Muscle layer of duodenum (tissue), 2 donors: ENCODE measurements around the gene TFAP2C.
"Not testable (repeated sequence)": the region's sequence is repeated elsewhere in the genome, so short reads cannot be mapped to it uniquely, and the experiment has no call there.

Experiments
- H3K27ac ChIP-seq: one replicate; pipeline ENCODE4 v1.7.0; 2013; ENCODE audit warnings: mild to moderate bottlenecking, low read length
- H3K27me3 ChIP-seq: one replicate; pipeline ENCODE4 v1.7.0; 2013; ENCODE audit warnings: low read depth, mild to moderate bottlenecking, control low read depth, low read length
- H3K36me3 ChIP-seq, 2 donors: one replicate each; pipeline ENCODE4 v1.7.0; 2013; ENCODE audit warnings: low read length in 2 of 2, control low read depth in 1 of 2, mild to moderate bottlenecking in 1 of 2; ENCODE audit not compliant: insufficient read depth in 2 of 2, control insufficient read depth in 1 of 2
- H3K4me1 ChIP-seq, 2 donors: one replicate each; pipeline ENCODE4 v1.7.0; 2013; ENCODE audit warnings: low read length in 2 of 2, mild to moderate bottlenecking in 2 of 2, control low read depth in 1 of 2, moderate library complexity in 1 of 2; ENCODE audit not compliant: insufficient read depth in 2 of 2, control insufficient read depth in 1 of 2
- H3K4me3 ChIP-seq, 2 donors: one replicate each; pipeline ENCODE4 v1.7.0; 2013; ENCODE audit warnings: low read length in 2 of 2, low read depth in 1 of 2, mild to moderate bottlenecking in 1 of 2
- H3K9me3 ChIP-seq, 2 donors: one replicate each; pipeline ENCODE4 v1.7.0; 2013; ENCODE audit warnings: low read length in 2 of 2, control low read depth in 1 of 2, mild to moderate bottlenecking in 1 of 2; ENCODE audit not compliant: control insufficient read depth in 1 of 2
- donor health status: healthy.

TFAP2C gene

DNA sequence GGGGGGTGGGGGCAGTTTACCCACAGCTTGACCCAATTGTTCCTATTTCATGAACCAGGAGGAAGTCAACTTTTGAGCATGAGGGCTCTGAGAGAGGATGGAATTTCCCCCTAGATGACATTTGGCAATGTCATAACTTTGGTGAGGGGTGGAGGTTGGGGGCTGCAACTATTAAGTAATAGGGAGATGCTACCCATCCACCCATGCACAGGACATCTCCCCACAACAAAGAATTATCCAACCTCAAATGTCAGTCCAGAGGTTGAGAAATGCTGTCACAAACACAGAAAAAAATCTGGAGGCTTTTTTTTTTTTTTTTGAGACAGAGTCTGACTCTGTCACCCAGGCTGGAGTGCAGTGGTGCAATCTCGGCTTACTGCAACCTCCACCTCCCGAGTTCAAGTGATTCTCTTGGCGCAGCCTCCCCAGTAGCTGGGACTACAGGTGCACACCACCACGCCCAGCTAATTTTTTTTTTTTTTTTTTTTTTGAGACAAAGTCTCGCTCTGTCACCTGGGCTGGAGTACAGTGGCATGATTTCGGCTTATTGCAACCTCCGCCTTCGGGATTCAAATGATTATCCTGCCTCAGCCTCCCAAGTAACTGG lies 29.3 kb downstream of the TFAP2C start:
- not testable (repeated sequence) for H3K27ac ChIP-seq, H3K27me3 ChIP-seq, H3K4me3 ChIP-seq, H3K36me3 ChIP-seq, H3K9me3 ChIP-seq, H3K4me1 ChIP-seq

DNA sequence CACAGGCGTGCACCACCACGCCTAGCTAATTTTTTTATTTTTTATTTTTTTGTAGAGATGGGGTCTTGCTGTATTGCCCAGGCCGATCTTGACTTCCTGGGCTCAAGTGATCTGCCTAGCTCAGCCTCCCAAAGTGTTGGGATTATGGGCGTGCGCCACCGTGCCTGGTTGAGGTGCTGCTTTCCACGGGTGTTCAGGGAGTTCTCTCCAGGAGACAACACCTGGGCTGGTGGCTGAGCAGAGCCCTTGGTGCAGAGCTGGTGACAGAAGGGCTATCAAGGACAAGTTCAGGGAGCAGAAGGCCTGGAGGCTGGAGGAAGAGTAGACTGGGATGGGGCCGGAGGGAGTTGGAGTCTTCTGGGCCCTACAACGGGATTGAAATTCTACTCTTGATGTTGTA lies 34.6 kb downstream of the TFAP2C start:
- Histone ChIP-seq H3K4me3 (no peak overlapping the region), H3K4me1 (no peaks in the 10 kb centered on the region), H3K27me3 (no peaks in the 10 kb centered on the region), H3K36me3 (no peaks in the 10 kb centered on the region), H3K27ac (no peak overlapping the region), H3K9me3 (no peaks in the 10 kb centered on the region)

DNA sequence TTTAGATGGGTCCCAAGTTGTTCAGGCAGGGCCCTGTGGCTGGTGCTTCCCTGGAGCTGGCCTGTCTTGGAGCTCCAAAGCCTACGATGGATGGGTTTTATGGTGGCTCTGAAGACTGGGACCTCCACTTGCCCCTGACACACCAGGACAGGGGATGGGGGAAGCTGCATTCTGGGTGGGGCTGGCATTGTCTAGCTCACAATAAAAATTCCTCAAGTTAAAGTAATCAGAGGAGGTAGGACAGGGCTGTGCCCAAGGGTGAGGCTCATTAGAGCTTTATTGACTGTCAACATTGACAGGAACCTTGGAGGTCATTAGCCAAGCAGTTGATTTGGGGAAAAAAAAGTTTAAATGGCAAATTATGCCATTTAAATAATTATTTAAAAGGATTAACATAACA lies 35.7 kb downstream of the TFAP2C start:
- Histone ChIP-seq H3K27me3 (no peaks in the 10 kb centered on the region), H3K36me3 (no peaks in the 10 kb centered on the region), H3K9me3 (no peaks in the 10 kb centered on the region), H3K27ac (no peak overlapping the region), H3K4me3 (no peak overlapping the region), H3K4me1 (no peaks in the 10 kb centered on the region)

DNA sequence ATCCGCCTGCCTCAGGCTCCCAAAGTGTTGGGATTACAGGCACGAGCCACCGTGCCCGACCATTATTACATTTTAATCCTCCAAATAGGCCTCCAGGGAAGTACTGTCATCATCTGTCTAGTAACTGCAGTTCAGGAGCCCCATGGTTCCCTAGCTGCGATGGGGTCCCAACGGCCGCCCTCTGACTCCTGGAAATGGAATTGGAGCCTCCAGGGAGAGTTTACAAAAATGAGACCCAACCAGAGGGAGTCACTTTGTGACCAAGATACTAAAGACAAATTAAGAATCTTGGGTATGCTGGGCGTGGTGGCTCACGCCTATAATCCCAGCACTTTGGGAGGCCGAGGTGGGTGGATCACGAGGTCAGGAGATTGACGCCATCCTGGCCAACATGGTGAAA lies 36.7 kb downstream of the TFAP2C start:
- Histone ChIP-seq H3K4me1 (no peaks in the 10 kb centered on the region), H3K27ac (no peak overlapping the region), H3K27me3 (no peaks in the 10 kb centered on the region), H3K36me3 (no peaks in the 10 kb centered on the region), H3K9me3 (no peaks in the 10 kb centered on the region), H3K4me3 (no peak overlapping the region)

DNA sequence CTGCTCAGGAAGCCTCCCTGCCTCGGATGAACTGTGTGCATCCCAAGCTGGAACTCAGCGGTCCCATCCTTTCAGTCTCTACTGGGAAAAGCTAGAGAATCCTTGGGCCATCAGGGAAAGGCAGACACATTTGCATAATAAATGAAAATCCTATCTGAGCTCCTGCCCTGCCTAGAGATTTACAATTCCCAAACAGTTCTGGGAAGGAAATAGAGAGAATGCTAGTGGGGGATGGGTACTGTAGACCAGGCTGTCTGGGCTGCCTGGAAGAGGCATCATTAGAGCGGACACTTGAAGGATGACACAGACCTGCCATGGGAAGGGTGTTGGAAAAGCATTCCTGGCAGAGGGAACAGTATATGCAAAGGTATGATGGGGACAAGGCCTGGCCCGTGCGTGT lies 44.3 kb downstream of the TFAP2C start:
- no peaks in the 10 kb centered on the region for H3K4me1 ChIP-seq
- H3K27me3 ChIP-seq, result no peaks in the 10 kb centered on the region
- H3K27ac ChIP-seq, result no peak overlapping the region
- H3K36me3 ChIP-seq, result no peaks in the 10 kb centered on the region
- H3K4me3 ChIP-seq, result no peak overlapping the region
- H3K9me3 ChIP-seq, result no peaks in the 10 kb centered on the region

DNA sequence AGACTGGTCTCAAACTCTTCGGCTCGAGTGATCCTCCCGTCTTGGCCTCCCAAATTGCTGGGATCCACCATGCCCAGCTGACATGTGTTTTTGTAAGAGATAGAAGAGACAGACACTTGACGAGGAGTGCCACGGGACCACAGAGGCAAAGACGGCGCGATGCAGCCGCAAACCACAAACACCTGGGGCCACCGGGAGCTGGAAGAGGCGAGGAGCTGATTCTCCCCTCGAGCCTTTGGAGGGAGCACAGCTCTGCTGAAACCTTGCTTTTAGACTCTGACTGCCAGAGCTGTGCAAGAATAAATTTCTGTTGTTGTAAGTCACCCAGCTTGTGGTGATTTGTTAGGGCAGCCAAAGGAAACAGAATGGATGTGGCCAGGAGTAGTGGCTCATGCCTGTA lies 46.9 kb downstream of the TFAP2C start:
- Histone ChIP-seq H3K4me3 (no peak overlapping the region), H3K27me3 (no peaks in the 10 kb centered on the region), H3K4me1 (no peaks in the 10 kb centered on the region), H3K36me3 (no peaks in the 10 kb centered on the region), H3K27ac (no peak overlapping the region), H3K9me3 (no peaks in the 10 kb centered on the region)

DNA sequence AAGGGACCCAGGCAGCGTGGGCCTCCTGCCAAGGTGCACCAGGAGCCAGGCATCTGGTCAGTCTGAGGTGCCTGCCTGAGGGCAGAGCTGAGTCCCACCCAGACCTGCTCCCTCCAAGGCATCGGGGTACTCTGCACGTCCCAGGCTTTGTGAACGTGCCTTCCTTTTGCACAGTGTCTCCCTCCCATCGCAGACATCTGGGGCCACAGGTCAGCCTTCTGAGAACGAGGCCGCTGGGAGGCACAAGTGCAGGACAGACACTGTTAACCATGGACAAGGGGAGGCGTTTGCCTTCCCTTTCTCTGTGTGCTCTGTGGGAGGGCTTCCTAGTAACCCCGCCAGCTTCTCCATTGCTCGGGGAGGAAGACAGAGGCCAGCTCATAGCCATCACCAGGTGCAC lies 47.6 kb downstream of the TFAP2C start:
- Histone ChIP-seq H3K9me3 (no peaks in the 10 kb centered on the region), H3K4me1 (no peaks in the 10 kb centered on the region), H3K36me3 (no peaks in the 10 kb centered on the region), H3K27me3 (no peaks in the 10 kb centered on the region), H3K27ac (no peak overlapping the region), H3K4me3 (no peak overlapping the region)

DNA sequence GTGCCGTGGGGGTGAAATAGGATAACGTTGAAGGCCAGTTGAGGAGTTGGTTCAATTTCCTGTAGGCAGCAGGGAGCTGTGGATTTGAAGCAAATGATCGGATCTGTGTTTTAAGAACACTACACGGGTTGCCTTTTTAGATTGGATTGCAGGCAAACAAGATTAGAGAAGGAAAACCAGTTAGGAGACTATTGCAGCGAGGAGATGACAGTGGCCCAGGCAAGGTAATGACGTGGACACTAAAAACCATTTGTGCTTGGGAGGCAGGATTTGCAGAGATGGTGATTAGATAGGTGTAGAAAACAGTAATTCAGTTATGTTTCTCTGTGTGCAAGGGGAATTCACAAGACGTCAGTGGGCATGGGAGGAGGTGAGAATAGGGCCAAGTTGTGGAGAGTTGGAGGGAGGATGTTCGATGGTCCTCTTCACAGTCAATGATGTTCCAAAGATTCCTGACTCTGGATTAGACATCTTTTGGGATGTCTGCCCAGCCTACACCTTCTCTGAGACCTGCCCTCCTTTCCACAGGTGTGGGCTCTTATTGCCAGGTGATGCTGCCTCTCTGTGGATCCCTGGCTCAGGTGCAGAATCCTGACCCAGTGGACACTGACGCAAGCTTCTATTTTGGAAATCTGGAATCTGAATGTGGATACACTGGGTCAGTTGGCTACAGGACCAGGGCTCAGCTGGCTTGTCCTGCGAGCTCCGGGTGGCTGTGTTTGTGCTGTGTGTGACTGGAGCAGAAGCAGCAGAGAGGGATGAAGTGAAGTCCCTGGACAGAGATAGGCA lies 54.2 kb downstream of the TFAP2C start:
- Histone ChIP-seq H3K27me3 (no peaks in the 10 kb centered on the region), H3K4me1 (no peaks in the 10 kb centered on the region), H3K9me3 (no peaks in the 10 kb centered on the region), H3K36me3 (no peaks in the 10 kb centered on the region), H3K4me3 (no peak overlapping the region), H3K27ac (no peak overlapping the region)

DNA sequence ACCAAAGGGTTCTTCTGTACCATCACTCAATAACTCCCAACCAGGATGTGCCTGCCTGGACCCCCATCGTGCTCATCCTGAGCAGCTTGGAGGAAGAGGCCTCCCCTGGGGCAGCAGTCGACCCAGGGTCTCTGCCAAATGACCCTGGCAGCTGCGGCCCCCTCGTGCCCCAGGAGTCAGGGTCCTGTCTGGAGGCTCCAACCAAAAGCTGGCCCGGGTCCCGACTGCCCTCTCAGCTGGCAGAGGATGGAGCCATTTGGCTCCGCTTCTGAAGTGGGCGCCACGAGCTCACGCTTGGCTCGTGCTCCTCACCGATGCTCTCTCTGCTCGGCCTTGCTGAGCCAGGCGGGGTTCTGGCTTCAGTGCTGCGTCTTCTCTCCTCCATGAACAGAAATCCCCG lies 56.8 kb downstream of the TFAP2C start:
- no peaks in the 10 kb centered on the region for H3K27me3 ChIP-seq
- H3K27ac ChIP-seq, result no peak overlapping the region
- no peak overlapping the region for H3K4me3 ChIP-seq
- no peaks in the 10 kb centered on the region for H3K9me3 ChIP-seq
- no peaks in the 10 kb centered on the region for H3K36me3 ChIP-seq
- H3K4me1 ChIP-seq, result no peaks in the 10 kb centered on the region

DNA sequence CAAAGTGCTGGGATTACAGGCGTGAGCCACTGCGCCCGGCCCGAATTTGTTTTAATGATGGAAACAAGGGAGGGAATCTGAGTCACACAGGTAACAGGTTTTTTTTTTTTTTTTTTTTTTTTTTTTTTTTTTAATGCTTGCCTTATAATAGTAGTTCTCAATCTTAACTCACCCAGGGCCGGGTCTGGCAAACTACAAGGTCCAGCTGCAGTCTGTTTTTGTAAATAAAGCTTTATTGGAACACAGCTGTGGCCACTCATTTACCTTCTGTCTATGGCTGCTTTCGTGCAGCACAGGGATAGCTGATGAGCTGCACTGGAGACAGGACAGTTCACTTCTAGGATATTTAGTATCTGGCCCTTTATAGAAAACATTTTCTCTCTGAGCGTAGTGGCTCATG lies 58.0 kb downstream of the TFAP2C start:
- Histone ChIP-seq H3K27ac (no peak overlapping the region), H3K36me3 (no peaks in the 10 kb centered on the region), H3K4me3 (no peak overlapping the region), H3K9me3 (no peaks in the 10 kb centered on the region), H3K4me1 (no peaks in the 10 kb centered on the region), H3K27me3 (no peaks in the 10 kb centered on the region)

DNA sequence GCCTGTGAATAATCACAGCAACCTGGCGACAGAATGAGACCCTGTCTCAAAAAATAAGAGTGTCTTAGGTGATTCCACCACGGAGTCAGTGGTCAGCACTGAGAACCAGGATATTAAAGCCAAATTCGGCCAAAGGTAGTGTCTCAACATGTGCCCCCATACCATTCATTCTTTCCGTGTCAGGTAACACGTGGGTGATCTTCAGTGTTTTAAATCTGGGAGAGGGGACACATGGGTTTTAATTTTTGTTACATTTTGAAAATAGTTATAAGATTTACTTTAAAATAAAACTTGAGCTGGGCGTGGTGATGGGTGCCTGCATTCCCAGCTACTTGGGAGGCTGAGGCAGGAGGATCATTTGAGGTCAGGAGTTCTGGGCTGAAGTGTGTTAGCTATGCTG lies 59.0 kb downstream of the TFAP2C start:
- no peaks in the 10 kb centered on the region for H3K27me3 ChIP-seq
- no peaks in the 10 kb centered on the region for H3K36me3 ChIP-seq

More for the DNA sequence above, 59.0 kb downstream of the TFAP2C start:
- Histone ChIP-seq H3K27ac (no peak overlapping the region), H3K4me1 (no peaks in the 10 kb centered on the region), H3K4me3 (no peak overlapping the region), H3K9me3 (no peaks in the 10 kb centered on the region)
